K562 (cell line): ENCODE results near the gene CPTP. TPM values are rescaled to one million over a fixed set of nuclear protein-coding genes. Genes with fewer than 3 reads are reported as not detected.

Experiments
- BRCA1 ChIP-seq, 2 experiments: fragments of 450-650 bp in 1 of 2; sonication (generic) in 1 of 2; formaldehyde crosslinking in 1 of 2; IDR thresholded peaks; 2 replicates each; pipeline versions ENCODE4 v1.5.0 to v1.6.1; 2017 to 2020; ENCODE audit warnings: mild to moderate bottlenecking in 1 of 2, missing genetic modification reagents in 1 of 2
- CEBPB ChIP-seq: fragments of 450-650 bp; IDR thresholded peaks from 2 replicates; pipeline ENCODE4 v1.6.1; 2016; ENCODE audit warnings: missing genetic modification characterization, missing compliant biosample characterization
- DIDO1 ChIP-seq: fragments of 450-650 bp; IDR thresholded peaks from 2 replicates; pipeline ENCODE4 v1.6.1; 2016; ENCODE audit warnings: low read depth, missing biosample characterization, missing genetic modification characterization
- ESRRB ChIP-seq: fragments of 250-450 bp; sonication (Bioruptor Pico); IDR thresholded peaks from 2 replicates; pipeline ENCODE4 v1.5.0; 2020; ENCODE audit warnings: mild to moderate bottlenecking, moderate library complexity, borderline replicate concordance
- FOXJ2 ChIP-seq: fragments of 200-800 bp; sonication (Bioruptor generic); IDR thresholded peaks from 2 replicates; pipeline ENCODE4 v1.6.1; 2016; ENCODE audit warnings: missing genetic modification characterization, missing compliant biosample characterization
- FOXM1 ChIP-seq, 2 experiments: fragments of 450-650 bp in 1 of 2; sonication (generic) in 1 of 2; formaldehyde crosslinking in 1 of 2; IDR thresholded peaks; 2 replicates each; pipeline versions ENCODE4 v1.6.1 to v1.9.0; 2017 to 2022; ENCODE audit warnings: low read depth in 2 of 2, mild to moderate bottlenecking in 2 of 2, missing genetic modification reagents in 1 of 2, moderate library complexity in 1 of 2
- HDAC3 ChIP-seq: fragments of 450-650 bp; IDR thresholded peaks from 2 replicates; pipeline ENCODE4 v1.6.1; 2018; ENCODE audit warnings: borderline replicate concordance, mild to moderate bottlenecking, moderate library complexity; ENCODE audit not compliant: partially characterized antibody
- HEY1 ChIP-seq: fragments of 250-450 bp; sonication (Bioruptor Pico); IDR thresholded peaks from 2 replicates; pipeline ENCODE4 v1.5.0; 2020; ENCODE audit warnings: mild to moderate bottlenecking, moderate library complexity, borderline replicate concordance
- HNRNPL ChIP-seq: fragments of 200-400 bp; formaldehyde crosslinking; IDR thresholded peaks from 2 replicates; pipeline ENCODE4 v1.6.1; 2017; ENCODE audit warnings: low read depth, mild to moderate bottlenecking, low read length
- MXD1 ChIP-seq: fragments of 250-450 bp; sonication (Bioruptor Pico); IDR thresholded peaks from 2 replicates; pipeline ENCODE4 v1.8.0; 2021; ENCODE audit warnings: borderline replicate concordance, mild to moderate bottlenecking, moderate library complexity; ENCODE audit not compliant: poor library complexity, severe bottlenecking
- PCBP2 ChIP-seq: fragments of 200-400 bp; formaldehyde crosslinking; IDR thresholded peaks from 2 replicates; pipeline ENCODE4 v1.6.1; 2018; ENCODE audit warnings: low read length, low read depth, mild to moderate bottlenecking, moderate library complexity; ENCODE audit not compliant: poor library complexity, severe bottlenecking
- SMARCA5 ChIP-seq: fragments of 450-650 bp; IDR thresholded peaks from 2 replicates; pipeline ENCODE4 v1.6.1; 2016
- SNRNP70 ChIP-seq: fragments of 200-400 bp; formaldehyde crosslinking; optimal IDR thresholded peaks from 2 replicates; pipeline ENCODE3; 2017; ENCODE audit warnings: low read depth, low read length
- XRCC5 ChIP-seq: fragments of 200-400 bp; formaldehyde crosslinking; IDR thresholded peaks from 2 replicates; pipeline ENCODE4 v1.6.1; 2017; ENCODE audit warnings: low read depth, mild to moderate bottlenecking, low read length
- ZNF140 ChIP-seq: fragments of 250-450 bp; sonication (Bioruptor Pico); IDR thresholded peaks from 2 replicates; pipeline ENCODE4 v1.8.0; 2021; ENCODE audit warnings: moderate library complexity, mild to moderate bottlenecking, inconsistent platforms
- ZNF232 ChIP-seq: sonication (generic); formaldehyde crosslinking; IDR thresholded peaks from 2 replicates; pipeline ENCODE4 v1.8.0; 2022; ENCODE audit warnings: mild to moderate bottlenecking, missing genetic modification reagents
- ZNF282 ChIP-seq: sonication (generic); formaldehyde crosslinking; IDR thresholded peaks from 2 replicates; pipeline ENCODE4 v1.8.1; 2023; ENCODE audit warnings: missing genetic modification reagents
- ZSCAN29 ChIP-seq: fragments of 450-650 bp; IDR thresholded peaks from 2 replicates; pipeline ENCODE4 v1.6.1; 2017
- polyA plus RNA-seq, 8 experiments: library from polyadenylated mRNA; depleted of rRNA in 4 of 8; stranded (reverse) in 5 of 8; unstranded in 3 of 8; fragments of >200 nt; fragmentation: Nextera tagmentation in 2 of 8; fragmentation: Illumina TruSeq in 1 of 8; extraction: Ambion mirVana in 2 of 8; extraction: Trizol in 1 of 8; gene quantifications; 2 replicates each; pipeline versions ENCODE4 v1.2.1 to v1.2.3, GENCODE V29; 2011 to 2014; ENCODE audit warnings: inconsistent platforms in 1 of 8, missing spikeins in 1 of 8
- total RNA-seq, 7 experiments: library from RNA; depleted of rRNA in 6 of 7; stranded (reverse); fragments of >200 nt in 6 of 7; fragmentation: Illumina TruSeq in 2 of 7; extraction: Trizol in 2 of 7; gene quantifications; 2 replicates each; pipeline versions ENCODE4 v1.2.1 to v1.2.3, GENCODE V29; 2011 to 2021; ENCODE audit warnings: low replicate concordance in 1 of 7
- TF ChIP-seq, protein P1 (sequence below): fragments of 450-650 bp; IDR thresholded peaks from 2 replicates; pipeline ENCODE4 v1.7.1; 2018; ENCODE audit warnings: mild to moderate bottlenecking, low read depth; ENCODE audit not compliant: partially characterized antibody
- TF ChIP-seq, protein P2 (sequence below): fragments of 250-450 bp; sonication (Bioruptor Pico); IDR thresholded peaks from 2 replicates; pipeline ENCODE4 v1.8.0; 2021; ENCODE audit warnings: moderate library complexity, mild to moderate bottlenecking, inconsistent platforms
- TF ChIP-seq, protein P3 (sequence below): fragments of 250-450 bp; sonication (Bioruptor Pico); IDR thresholded peaks from 2 replicates; pipeline ENCODE4 v1.4.0; 2020

The CPTP gene
- total and polyA plus RNA-seq, 9 of the 15 experiments (the other 6 are each of a cell fraction or from before 2014, with no cell fraction given): 0.11 to 25.8 (median 3.5) TPM

DNA sequence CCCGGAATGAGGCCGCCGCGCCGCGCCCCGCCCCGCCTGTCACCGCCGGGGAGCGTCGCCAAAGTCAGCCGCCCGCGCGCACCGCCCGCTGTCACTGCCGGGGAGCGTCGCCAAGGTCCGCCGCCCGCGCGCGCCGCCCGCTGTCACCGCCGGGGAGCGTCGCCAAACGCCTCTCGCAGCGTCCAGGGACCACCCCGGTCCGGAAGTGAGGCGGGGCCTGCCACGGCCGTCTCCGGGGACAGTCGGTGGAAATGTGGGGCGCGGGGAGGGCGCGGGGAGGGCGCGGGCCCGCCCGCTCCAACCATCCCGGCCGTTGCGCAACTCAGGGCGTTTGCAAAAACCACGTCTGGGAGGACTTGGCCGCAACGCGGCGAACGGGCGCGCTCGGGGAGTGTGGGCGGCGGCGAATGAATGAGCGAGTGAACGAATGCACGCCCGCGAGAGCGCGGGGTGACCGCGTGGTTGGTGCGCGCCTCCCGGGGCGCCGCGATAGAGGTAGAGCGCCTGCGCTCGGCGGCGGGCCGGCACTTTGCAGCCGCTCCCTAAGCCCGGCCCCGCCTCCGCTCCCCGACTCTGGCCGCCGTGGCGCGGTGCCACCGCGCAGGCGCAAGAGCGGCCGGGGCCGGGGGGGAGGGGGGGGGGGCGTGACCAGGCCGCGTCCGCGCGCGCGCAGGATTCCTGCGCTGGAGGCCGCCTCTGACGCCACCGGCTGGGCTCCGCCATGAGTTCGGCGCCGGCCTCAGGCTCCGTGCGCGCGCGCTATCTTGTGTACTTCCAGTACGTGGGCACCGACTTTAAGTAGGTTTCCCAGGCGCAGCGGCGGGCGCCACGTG lies 16.5 kb upstream of the CPTP start, which contains the start of the genes ACAP3 and PUSL1 (continued):
- TF ChIP-seq, protein P1, sequence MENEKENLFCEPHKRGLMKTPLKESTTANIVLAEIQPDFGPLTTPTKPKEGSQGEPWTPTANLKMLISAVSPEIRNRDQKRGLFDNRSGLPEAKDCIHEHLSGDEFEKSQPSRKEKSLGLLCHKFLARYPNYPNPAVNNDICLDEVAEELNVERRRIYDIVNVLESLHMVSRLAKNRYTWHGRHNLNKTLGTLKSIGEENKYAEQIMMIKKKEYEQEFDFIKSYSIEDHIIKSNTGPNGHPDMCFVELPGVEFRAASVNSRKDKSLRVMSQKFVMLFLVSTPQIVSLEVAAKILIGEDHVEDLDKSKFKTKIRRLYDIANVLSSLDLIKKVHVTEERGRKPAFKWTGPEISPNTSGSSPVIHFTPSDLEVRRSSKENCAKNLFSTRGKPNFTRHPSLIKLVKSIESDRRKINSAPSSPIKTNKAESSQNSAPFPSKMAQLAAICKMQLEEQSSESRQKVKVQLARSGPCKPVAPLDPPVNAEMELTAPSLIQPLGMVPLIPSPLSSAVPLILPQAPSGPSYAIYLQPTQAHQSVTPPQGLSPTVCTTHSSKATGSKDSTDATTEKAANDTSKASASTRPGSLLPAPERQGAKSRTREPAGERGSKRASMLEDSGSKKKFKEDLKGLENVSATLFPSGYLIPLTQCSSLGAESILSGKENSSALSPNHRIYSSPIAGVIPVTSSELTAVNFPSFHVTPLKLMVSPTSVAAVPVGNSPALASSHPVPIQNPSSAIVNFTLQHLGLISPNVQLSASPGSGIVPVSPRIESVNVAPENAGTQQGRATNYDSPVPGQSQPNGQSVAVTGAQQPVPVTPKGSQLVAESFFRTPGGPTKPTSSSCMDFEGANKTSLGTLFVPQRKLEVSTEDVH: peak; percentile 65
- TF ChIP-seq MXD1 (CRISPR knock-in tag) (peak; percentile 66), ZNF140 (CRISPR knock-in tag) (no peak), ZNF282 (CRISPR knock-in tag) (peak; percentile 80; the same call in 1 of the 2 replicates), BRCA1 (IDR thresholded peaks at IDR 0.05) (no peak), BRCA1 (CRISPR knock-in tag; IDR thresholded peaks at IDR 0.05) (no peak), HDAC3 (no peak), HNRNPL (0 out of 2 replicates have a peak, but pooled peaks have one; percentile 11), FOXM1 (IDR thresholded peaks at IDR 0.05; ENCODE audit: low read depth) (no peak), FOXM1 (CRISPR knock-in tag; IDR thresholded peaks at IDR 0.05; ENCODE audit: low read depth) (no peak; the same call in 1 of the 2 replicates), DIDO1 (tag) (no peak), CEBPB (tag) (peak; percentile 100), HEY1 (CRISPR knock-in tag) (no peak), PCBP2 (no peak), SMARCA5 (no peak), FOXJ2 (no peak), ZSCAN29 (no peak), XRCC5 (peak; percentile 77; the same call in 1 of the 2 replicates), SNRNP70 (no peak), ESRRB (CRISPR knock-in tag) (no peak), ZNF232 (CRISPR knock-in tag) (no peak)
- TF ChIP-seq, protein P2, sequence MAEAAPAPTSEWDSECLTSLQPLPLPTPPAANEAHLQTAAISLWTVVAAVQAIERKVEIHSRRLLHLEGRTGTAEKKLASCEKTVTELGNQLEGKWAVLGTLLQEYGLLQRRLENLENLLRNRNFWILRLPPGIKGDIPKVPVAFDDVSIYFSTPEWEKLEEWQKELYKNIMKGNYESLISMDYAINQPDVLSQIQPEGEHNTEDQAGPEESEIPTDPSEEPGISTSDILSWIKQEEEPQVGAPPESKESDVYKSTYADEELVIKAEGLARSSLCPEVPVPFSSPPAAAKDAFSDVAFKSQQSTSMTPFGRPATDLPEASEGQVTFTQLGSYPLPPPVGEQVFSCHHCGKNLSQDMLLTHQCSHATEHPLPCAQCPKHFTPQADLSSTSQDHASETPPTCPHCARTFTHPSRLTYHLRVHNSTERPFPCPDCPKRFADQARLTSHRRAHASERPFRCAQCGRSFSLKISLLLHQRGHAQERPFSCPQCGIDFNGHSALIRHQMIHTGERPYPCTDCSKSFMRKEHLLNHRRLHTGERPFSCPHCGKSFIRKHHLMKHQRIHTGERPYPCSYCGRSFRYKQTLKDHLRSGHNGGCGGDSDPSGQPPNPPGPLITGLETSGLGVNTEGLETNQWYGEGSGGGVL (CRISPR knock-in tag): no peak
- TF ChIP-seq, protein P3, sequence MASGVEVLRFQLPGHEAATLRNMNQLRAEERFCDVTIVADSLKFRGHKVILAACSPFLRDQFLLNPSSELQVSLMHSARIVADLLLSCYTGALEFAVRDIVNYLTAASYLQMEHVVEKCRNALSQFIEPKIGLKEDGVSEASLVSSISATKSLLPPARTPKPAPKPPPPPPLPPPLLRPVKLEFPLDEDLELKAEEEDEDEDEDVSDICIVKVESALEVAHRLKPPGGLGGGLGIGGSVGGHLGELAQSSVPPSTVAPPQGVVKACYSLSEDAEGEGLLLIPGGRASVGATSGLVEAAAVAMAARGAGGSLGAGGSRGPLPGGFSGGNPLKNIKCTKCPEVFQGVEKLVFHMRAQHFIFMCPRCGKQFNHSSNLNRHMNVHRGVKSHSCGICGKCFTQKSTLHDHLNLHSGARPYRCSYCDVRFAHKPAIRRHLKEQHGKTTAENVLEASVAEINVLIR (CRISPR knock-in tag): no peak
